ENCODE measurements around the gene MCUB.

DNA sequence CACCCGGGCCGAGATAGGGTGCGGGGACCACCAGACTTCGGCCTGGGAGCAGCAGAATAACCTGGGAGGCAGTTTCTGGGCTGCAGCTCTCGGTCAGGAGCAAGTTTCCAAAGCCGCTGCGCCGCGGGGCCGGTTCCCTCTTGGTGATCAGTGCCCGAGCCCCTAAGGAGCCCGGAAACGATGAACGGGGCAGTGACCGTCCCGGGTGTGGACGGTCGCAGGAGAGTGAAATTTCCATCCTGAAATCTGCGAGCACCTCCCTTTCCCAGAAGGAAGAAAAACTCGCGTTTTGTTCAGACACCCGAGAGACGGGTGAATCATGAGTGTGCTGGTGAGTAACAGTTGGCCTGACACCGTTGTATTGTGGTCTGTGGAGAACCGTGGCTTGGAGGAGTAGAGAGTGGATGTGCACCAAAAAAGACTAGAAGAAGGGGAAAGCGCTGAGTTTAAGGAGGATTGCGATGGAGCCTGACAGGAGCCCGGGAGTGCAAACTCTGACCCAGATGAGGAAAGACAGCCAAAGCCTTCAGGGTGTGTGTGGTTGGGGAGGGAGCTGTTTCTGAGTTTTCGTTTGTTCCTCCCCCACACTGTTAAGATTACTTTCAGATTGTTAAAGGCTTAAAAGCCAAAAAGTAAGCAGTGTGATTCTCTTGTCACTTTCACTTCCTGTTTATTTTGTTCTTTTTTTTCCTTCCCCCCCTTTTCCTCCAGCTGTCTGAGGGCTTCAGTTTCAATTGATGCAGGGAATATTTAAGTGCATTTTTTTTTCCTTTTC lies 828 bp downstream of the MCUB start:
- TF ChIP-seq ZBTB1 (tag by site-specific recombination; IDR thresholded peaks at IDR 0.05) (no peak), ZIC2 (tag by site-specific recombination; IDR thresholded peaks at IDR 0.05) (no peak), MYNN (tag by site-specific recombination; IDR thresholded peaks at IDR 0.05; ENCODE audit: borderline replicate concordance) (no peak), CTCF (tag by site-specific recombination; IDR thresholded peaks at IDR 0.05) (no peak), ZNF114 (tag by site-specific recombination; IDR thresholded peaks at IDR 0.05) (no peak), ZNF530 (tag by site-specific recombination; IDR thresholded peaks at IDR 0.05; ENCODE audit: low read depth) (no peak), ZNF391 (tag by site-specific recombination; IDR thresholded peaks at IDR 0.05; ENCODE audit: borderline replicate concordance, low read depth) (no peak), ZBTB21 (tag by site-specific recombination; IDR thresholded peaks at IDR 0.05) (no peak), ZNF266 (tag by site-specific recombination; IDR thresholded peaks at IDR 0.05; ENCODE audit: low read depth) (no peak), ZNF311 (tag by site-specific recombination; IDR thresholded peaks at IDR 0.05; ENCODE audit: borderline replicate concordance) (no peak), ZFP41 (tag by site-specific recombination; IDR thresholded peaks at IDR 0.05; ENCODE audit: borderline replicate concordance) (no peak)
- TF ChIP-seq, protein P1, sequence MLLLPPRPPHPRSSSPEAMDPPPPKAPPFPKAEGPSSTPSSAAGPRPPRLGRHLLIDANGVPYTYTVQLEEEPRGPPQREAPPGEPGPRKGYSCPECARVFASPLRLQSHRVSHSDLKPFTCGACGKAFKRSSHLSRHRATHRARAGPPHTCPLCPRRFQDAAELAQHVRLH (tag by site-specific recombination; IDR thresholded peaks at IDR 0.05) = no peak
- TF ChIP-seq, protein P2, sequence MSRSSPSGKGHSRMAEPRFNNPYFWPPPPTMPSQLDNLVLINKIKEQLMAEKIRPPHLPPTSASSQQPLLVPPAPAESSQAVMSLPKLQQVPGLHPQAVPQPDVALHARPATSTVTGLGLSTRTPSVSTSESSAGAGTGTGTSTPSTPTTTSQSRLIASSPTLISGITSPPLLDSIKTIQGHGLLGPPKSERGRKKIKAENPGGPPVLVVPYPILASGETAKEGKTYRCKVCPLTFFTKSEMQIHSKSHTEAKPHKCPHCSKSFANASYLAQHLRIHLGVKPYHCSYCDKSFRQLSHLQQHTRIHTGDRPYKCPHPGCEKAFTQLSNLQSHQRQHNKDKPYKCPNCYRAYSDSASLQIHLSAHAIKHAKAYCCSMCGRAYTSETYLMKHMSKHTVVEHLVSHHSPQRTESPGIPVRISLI (tag by site-specific recombination; IDR thresholded peaks at IDR 0.05) = 0 out of 2 replicates have a peak, but pooled peaks have one; percentile 12
- TF ChIP-seq, protein P3, sequence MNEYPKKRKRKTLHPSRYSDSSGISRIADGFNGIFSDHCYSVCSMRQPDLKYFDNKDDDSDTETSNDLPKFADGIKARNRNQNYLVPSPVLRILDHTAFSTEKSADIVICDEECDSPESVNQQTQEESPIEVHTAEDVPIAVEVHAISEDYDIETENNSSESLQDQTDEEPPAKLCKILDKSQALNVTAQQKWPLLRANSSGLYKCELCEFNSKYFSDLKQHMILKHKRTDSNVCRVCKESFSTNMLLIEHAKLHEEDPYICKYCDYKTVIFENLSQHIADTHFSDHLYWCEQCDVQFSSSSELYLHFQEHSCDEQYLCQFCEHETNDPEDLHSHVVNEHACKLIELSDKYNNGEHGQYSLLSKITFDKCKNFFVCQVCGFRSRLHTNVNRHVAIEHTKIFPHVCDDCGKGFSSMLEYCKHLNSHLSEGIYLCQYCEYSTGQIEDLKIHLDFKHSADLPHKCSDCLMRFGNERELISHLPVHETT (tag by site-specific recombination; IDR thresholded peaks at IDR 0.05) = no peak
